H1 (cell line): ENCODE data around the gene ARHGAP6. TPM values are rescaled to one million over a fixed set of nuclear protein-coding genes. Genes with fewer than 3 reads are reported as not detected.

Source experiments
- CTCF ChIA-PET: fragments of 300-600 bp; sonication (Branson Sonifier 250); formaldehyde crosslinking; loops from one replicate; lab custom pipeline; 2021; ENCODE audit not compliant: partially characterized antibody; lab: Charles Lee
- POLR2A ChIA-PET: fragments of 300-600 bp; sonication (Branson Sonifier 250); formaldehyde crosslinking; loops from one replicate; lab custom pipeline; 2021; ENCODE audit warnings: inconsistent platforms; ENCODE audit not compliant: partially characterized antibody; lab: Charles Lee
- DNase-seq, 2 experiments: peaks; one replicate each; pipeline versions ENCODE4 v3.0.0 to v3.0.0-alpha.2; 2010 to 2022; ENCODE audit warnings: low spot score in 2 of 2, low read depth in 1 of 2, mixed read lengths in 1 of 2
- FAIRE-seq: peaks from 2 replicates; lab custom pipeline; 2011; peaks lifted over from hg19 to GRCh38; lab: Jason Lieb, UNC
- H2AFZ ChIP-seq: 2 replicates; pipeline ENCODE4 v1.8.1; 2012; ENCODE audit warnings: low read length, inconsistent platforms
- H2AK5ac ChIP-seq: 2 replicates; pipeline ENCODE4 v1.6.1; 2013; ENCODE audit warnings: low read depth, low read length
- H2BK120ac ChIP-seq: replicated peaks from 2 replicates; pipeline ENCODE3; 2013; ENCODE audit warnings: low read depth, low read length, inconsistent platforms
- H2BK12ac ChIP-seq: 2 replicates; pipeline ENCODE4 v1.6.1; 2013; ENCODE audit warnings: low read depth, low read length
- H2BK15ac ChIP-seq: 2 replicates; pipeline ENCODE4 v1.6.1; 2013; ENCODE audit warnings: low read length
- H2BK20ac ChIP-seq: 2 replicates; pipeline ENCODE4 v1.6.1; 2013; ENCODE audit warnings: low read length
- H2BK5ac ChIP-seq: 2 replicates; pipeline ENCODE4 v1.6.1; 2013; ENCODE audit warnings: low read depth, low read length
- H3K14ac ChIP-seq: 2 replicates; pipeline ENCODE4 v1.6.1; 2013; ENCODE audit warnings: inconsistent platforms; ENCODE audit not compliant: insufficient read length
- H3K18ac ChIP-seq: 2 replicates; pipeline ENCODE4 v1.6.1; 2013; ENCODE audit warnings: low read length; ENCODE audit errors: extremely low read depth
- H3K23ac ChIP-seq: 2 replicates; pipeline ENCODE4 v1.6.1; 2013; ENCODE audit warnings: inconsistent platforms; ENCODE audit not compliant: insufficient read length
- H3K23me2 ChIP-seq: 2 replicates; pipeline ENCODE4 v1.6.1; 2013; ENCODE audit warnings: low read depth, low read length
- H3K27ac ChIP-seq: 2 replicates; pipeline ENCODE4 v1.6.1; 2011; ENCODE audit warnings: low read depth, low read length, inconsistent platforms
- H3K27me3 ChIP-seq, 4 experiments: replicated peaks in 1 of 4; 1 replicate in 1 of 4; 2 replicates in 3 of 4; pipeline versions ENCODE4 v1.6.1 to v1.8.1; 2011 to 2013; ENCODE audit warnings: low read length in 3 of 4, mild to moderate bottlenecking in 3 of 4, inconsistent platforms in 2 of 4, mixed read lengths in 2 of 4, moderate library complexity in 1 of 4; ENCODE audit not compliant: control insufficient read depth in 3 of 4, insufficient read depth in 3 of 4; ENCODE audit errors: extremely low read depth in 1 of 4
- H3K36me3 ChIP-seq, 4 experiments: 2 replicates each; pipeline versions ENCODE4 v1.6.1 to v1.8.1; 2011 to 2013; ENCODE audit warnings: mild to moderate bottlenecking in 4 of 4, low read length in 3 of 4, moderate library complexity in 2 of 4, control low read depth in 1 of 4, inconsistent platforms in 1 of 4; ENCODE audit not compliant: insufficient read depth in 4 of 4, control insufficient read depth in 2 of 4
- H3K4ac ChIP-seq: replicated peaks from 2 replicates; pipeline ENCODE3; 2013; ENCODE audit warnings: low read length, low read depth, mixed read lengths, inconsistent platforms; ENCODE audit not compliant: insufficient read length
- H3K4me1 ChIP-seq, 4 experiments: replicated peaks in 1 of 4; 1 replicate in 1 of 4; 2 replicates in 3 of 4; pipeline versions ENCODE4 v1.6.1 to v1.8.1; 2011 to 2013; ENCODE audit warnings: low read length in 3 of 4, inconsistent platforms in 2 of 4, mixed read lengths in 1 of 4; ENCODE audit not compliant: insufficient read depth in 4 of 4, control insufficient read depth in 3 of 4
- H3K4me2 ChIP-seq, 2 experiments: 2 replicates each; pipeline versions ENCODE4 v1.6.1 to v1.8.1; 2011 to 2013; ENCODE audit warnings: low read depth in 2 of 2, low read length in 2 of 2, control low read depth in 1 of 2, inconsistent platforms in 1 of 2, mild to moderate bottlenecking in 1 of 2; ENCODE audit not compliant: insufficient read depth in 1 of 2
- H3K4me3 ChIP-seq, 4 experiments: fragments of 200-600, 300-600 bp in 1 of 4; sonication (generic), shearing (Covaris generic), sonication (Bioruptor Twin) in 1 of 4; 2 replicates each; pipeline versions ENCODE4 v1.5.1 to v1.8.1; 2011 to 2016; ENCODE audit warnings: low read length in 4 of 4, low read depth in 3 of 4, control low read depth in 2 of 4, inconsistent platforms in 2 of 4, mild to moderate bottlenecking in 2 of 4, mixed read lengths in 1 of 4, moderate library complexity in 1 of 4; ENCODE audit not compliant: insufficient read depth in 2 of 4; ENCODE audit errors: extremely low read depth in 1 of 4
- H3K56ac ChIP-seq: replicated peaks from 2 replicates; pipeline ENCODE3; 2013; ENCODE audit warnings: low read depth, mild to moderate bottlenecking, mixed read lengths, low read length, inconsistent platforms; ENCODE audit not compliant: insufficient read length
- H3K79me1 ChIP-seq: 2 replicates; pipeline ENCODE4 v1.6.1; 2013; ENCODE audit warnings: low read depth, low read length, control low read depth
- H3K79me2 ChIP-seq, 2 experiments: 2 replicates each; pipeline versions ENCODE4 v1.6.1 to v1.8.1; 2012 to 2013; ENCODE audit warnings: low read length in 2 of 2, mild to moderate bottlenecking in 2 of 2, inconsistent platforms in 1 of 2; ENCODE audit not compliant: insufficient read depth in 2 of 2, control insufficient read depth in 1 of 2
- H3K9ac ChIP-seq, 4 experiments: replicated peaks in 1 of 4; 1 replicate in 1 of 4; 2 replicates in 3 of 4; pipeline versions ENCODE4 v1.6.1 to v1.8.1; 2011 to 2013; ENCODE audit warnings: low read depth in 3 of 4, low read length in 3 of 4, control low read depth in 2 of 4, mild to moderate bottlenecking in 2 of 4, moderate library complexity in 2 of 4, inconsistent platforms in 1 of 4; ENCODE audit errors: extremely low read depth in 1 of 4
- H3K9me3 ChIP-seq, 2 experiments: 2 replicates each; pipeline versions ENCODE4 v1.6.1 to v1.8.1; 2012 to 2013; ENCODE audit warnings: mild to moderate bottlenecking in 2 of 2, moderate library complexity in 2 of 2, control low read depth in 1 of 2, inconsistent platforms in 1 of 2, low read depth in 1 of 2, low read length in 1 of 2, mixed read lengths in 1 of 2; ENCODE audit not compliant: insufficient read depth in 2 of 2
- H4K20me1 ChIP-seq, 2 experiments: replicated peaks in 1 of 2; 2 replicates each; pipeline versions ENCODE3 to v1.8.1; 2011 to 2013; ENCODE audit warnings: inconsistent platforms in 2 of 2, low read length in 2 of 2, mild to moderate bottlenecking in 1 of 2; ENCODE audit not compliant: insufficient read depth in 2 of 2, control insufficient read depth in 1 of 2
- H4K5ac ChIP-seq: 2 replicates; pipeline ENCODE4 v1.6.1; 2013; ENCODE audit warnings: low read length, low read depth, mixed read lengths, inconsistent platforms; ENCODE audit not compliant: insufficient read length
- H4K8ac ChIP-seq: 2 replicates; pipeline ENCODE4 v1.8.0; 2013; ENCODE audit warnings: mild to moderate bottlenecking, moderate library complexity, low read length, inconsistent platforms; ENCODE audit not compliant: insufficient read depth; ENCODE audit errors: extremely low read depth
- H4K91ac ChIP-seq: replicated peaks from 2 replicates; pipeline ENCODE3; 2013; ENCODE audit warnings: low read length, mixed read lengths, inconsistent platforms; ENCODE audit not compliant: insufficient read length
- EGR1 ChIP-seq: IDR thresholded peaks from 2 replicates; pipeline ENCODE4 v1.6.1; 2011; ENCODE audit warnings: low read depth, low read length, borderline replicate concordance
- SP4 ChIP-seq: IDR thresholded peaks from 2 replicates; pipeline ENCODE4 v1.6.1; 2012; ENCODE audit warnings: low read length, inconsistent platforms
- TAF7 ChIP-seq: optimal IDR thresholded peaks from 2 replicates; pipeline ENCODE3; 2011; ENCODE audit warnings: low read depth, mild to moderate bottlenecking, inconsistent platforms, low read length, moderate library complexity, borderline replicate concordance
- TBP ChIP-seq: IDR thresholded peaks from 2 replicates; pipeline ENCODE4 v1.6.1; 2011; ENCODE audit warnings: low read depth, low read length, improper control_type of control experiment
- WGBS, 2 experiments: shearing (Covaris generic) in 1 of 2; methylation state at CpG; one replicate each; pipeline versions ENCODE4 v1.1.6 to v1.1.7; 2013 to 2015; ENCODE audit warnings: low lambda C conversion rate in 2 of 2, mixed read lengths in 2 of 2, inconsistent platforms in 1 of 2, low coverage in 1 of 2, missing lambda C conversion rate in 1 of 2; ENCODE audit not compliant: insufficient replicate concordance in 2 of 2, insufficient coverage in 1 of 2, insufficient read length in 1 of 2; ENCODE audit errors: extremely low coverage in 1 of 2, missing lambda C conversion rate in 1 of 2; 5-methylcytosine and 5-hydroxymethylcytosine counted together
- polyA plus RNA-seq, 7 experiments: library from polyadenylated mRNA; depleted of rRNA in 3 of 7; stranded (reverse) in 5 of 7; unstranded in 2 of 7; fragments of >200 nt in 5 of 7; fragments of 200-250 nt in 2 of 7; gene quantifications; 1 replicate in 5 of 7; 2 replicates in 1 of 7; 4 replicates in 1 of 7; pipeline versions ENCODE4 v1.2.1 to v1.2.3, GENCODE V29; 2011 to 2013; ENCODE audit warnings: missing spikeins in 2 of 7, mixed read lengths in 2 of 7
- total RNA-seq: library from RNA; stranded (reverse); fragmentation: NEBNext Ultra II Directional; extraction: Animal tissue kit (Norgen Biotek cat#: 25700); gene quantifications from 2 replicates; pipeline ENCODE4 v1.2.1, GENCODE V29; 2021

ARHGAP6 gene
- total and polyA plus RNA-seq, 2 of the 8 experiments (the other 6 are each of a cell fraction or from before 2014, with no cell fraction given): 0.35 to 0.82 TPM

- H2BK5ac ChIP-seq: no peak overlapping the region
- no peak overlapping the region for H3K4me3 ChIP-seq
- no peaks in the 10 kb centered on the region for H3K79me1 ChIP-seq
- no peaks in the 10 kb centered on the region for H3K27me3 ChIP-seq
- H3K23ac ChIP-seq: no peak overlapping the region
- no peaks in the 10 kb centered on the region for H3K23me2 ChIP-seq
- no peaks in the 10 kb centered on the region for H4K20me1 ChIP-seq
- ChIA-PET POLR2A (no interaction called here), CTCF (interaction anchor here (0.6 kb wide), 1 partner anchor 48 kb away, joined by 4 read pairs; no protein-coding TSS in a partner anchor)
- FAIRE-seq (no peak), DNase-seq (no peak)
- H3K4me2 ChIP-seq: no peak overlapping the region
- H4K8ac ChIP-seq: no peak overlapping the region
- no peaks in the 10 kb centered on the region for H3K79me2 ChIP-seq
- H2BK15ac ChIP-seq: no peak overlapping the region
- no peaks in the 10 kb centered on the region for H3K9me3 ChIP-seq
- no peak overlapping the region for H2BK12ac ChIP-seq
- WGBS, 2 experiments: 89% methylated on average over 1 of the region's 1 CpG; no CpG with 5 or more reads in 1 of the 2 experiments
- H3K14ac ChIP-seq: no peak overlapping the region
- no peak for TF ChIP-seq TAF7
- TF ChIP-seq TBP: no peak
- no peak for TF ChIP-seq EGR1
- no peak for TF ChIP-seq SP4
- no peak overlapping the region for H3K18ac ChIP-seq
- H2BK20ac ChIP-seq: no peak overlapping the region
- H3K4ac ChIP-seq: no peak overlapping the region
- H3K36me3 ChIP-seq: no peaks in the 10 kb centered on the region
- H2AK5ac ChIP-seq: no peak overlapping the region
- no peaks in the 10 kb centered on the region for H3K4me1 ChIP-seq
- H3K9ac ChIP-seq: no peak overlapping the region
- no peak overlapping the region for H3K56ac ChIP-seq
- no peak overlapping the region for H4K91ac ChIP-seq
- no peak overlapping the region for H2BK120ac ChIP-seq
- H4K5ac ChIP-seq: no peak overlapping the region
- H3K27ac ChIP-seq: no peak overlapping the region
- H2AFZ ChIP-seq: no peak overlapping the region
Measured at GRCh38 chrX:11259437-11259836, 406.3 kb downstream of the ARHGAP6 start.
